ENCODE measurements around the gene CARNS1.

The CARNS1 gene

DNA sequence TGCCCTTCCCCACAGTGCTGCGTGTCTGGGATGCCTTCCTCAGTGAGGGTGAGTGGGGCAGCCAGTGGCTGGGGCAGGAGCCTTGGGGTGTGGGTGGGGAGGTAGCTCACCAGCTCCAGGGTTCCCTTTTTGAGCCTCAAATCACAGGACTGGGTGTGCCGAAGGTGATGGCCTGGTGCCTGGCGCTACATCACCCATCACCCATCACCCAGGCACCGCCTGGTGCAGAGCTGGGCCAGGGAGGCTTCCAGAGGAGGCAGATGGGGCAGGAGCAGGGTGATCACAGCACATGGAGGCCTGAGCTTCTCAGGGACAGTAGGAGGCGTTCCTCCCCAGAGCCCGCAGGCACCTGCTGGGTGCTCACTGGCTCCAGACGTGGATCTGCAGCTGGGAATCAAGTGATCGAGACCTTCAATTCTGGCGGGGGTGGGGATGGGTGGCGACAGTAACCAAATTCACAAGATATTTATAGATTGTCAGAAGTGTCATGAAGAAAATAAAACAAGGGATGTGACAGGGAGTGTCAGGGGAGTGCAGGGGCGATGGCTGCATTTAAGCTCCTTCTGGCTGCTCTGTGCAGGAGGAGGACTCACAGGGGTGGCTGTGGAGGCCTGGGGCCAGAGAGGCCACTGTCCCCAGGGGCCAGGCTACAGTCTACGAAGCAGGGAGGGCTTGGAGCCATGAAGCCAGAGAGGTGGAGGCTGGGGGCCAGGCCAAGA is 8.3 kb upstream of the CARNS1 start:
- Histone ChIP-seq H3K27ac (no peak overlapping the region), H3K4me3 (no peak overlapping the region)
- TF ChIP-seq, protein P1, sequence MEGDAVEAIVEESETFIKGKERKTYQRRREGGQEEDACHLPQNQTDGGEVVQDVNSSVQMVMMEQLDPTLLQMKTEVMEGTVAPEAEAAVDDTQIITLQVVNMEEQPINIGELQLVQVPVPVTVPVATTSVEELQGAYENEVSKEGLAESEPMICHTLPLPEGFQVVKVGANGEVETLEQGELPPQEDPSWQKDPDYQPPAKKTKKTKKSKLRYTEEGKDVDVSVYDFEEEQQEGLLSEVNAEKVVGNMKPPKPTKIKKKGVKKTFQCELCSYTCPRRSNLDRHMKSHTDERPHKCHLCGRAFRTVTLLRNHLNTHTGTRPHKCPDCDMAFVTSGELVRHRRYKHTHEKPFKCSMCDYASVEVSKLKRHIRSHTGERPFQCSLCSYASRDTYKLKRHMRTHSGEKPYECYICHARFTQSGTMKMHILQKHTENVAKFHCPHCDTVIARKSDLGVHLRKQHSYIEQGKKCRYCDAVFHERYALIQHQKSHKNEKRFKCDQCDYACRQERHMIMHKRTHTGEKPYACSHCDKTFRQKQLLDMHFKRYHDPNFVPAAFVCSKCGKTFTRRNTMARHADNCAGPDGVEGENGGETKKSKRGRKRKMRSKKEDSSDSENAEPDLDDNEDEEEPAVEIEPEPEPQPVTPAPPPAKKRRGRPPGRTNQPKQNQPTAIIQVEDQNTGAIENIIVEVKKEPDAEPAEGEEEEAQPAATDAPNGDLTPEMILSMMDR (IDR thresholded peaks at IDR 0.05): no peak
- no peak for DNase-seq (ENCODE audit: low spot score)

DNA sequence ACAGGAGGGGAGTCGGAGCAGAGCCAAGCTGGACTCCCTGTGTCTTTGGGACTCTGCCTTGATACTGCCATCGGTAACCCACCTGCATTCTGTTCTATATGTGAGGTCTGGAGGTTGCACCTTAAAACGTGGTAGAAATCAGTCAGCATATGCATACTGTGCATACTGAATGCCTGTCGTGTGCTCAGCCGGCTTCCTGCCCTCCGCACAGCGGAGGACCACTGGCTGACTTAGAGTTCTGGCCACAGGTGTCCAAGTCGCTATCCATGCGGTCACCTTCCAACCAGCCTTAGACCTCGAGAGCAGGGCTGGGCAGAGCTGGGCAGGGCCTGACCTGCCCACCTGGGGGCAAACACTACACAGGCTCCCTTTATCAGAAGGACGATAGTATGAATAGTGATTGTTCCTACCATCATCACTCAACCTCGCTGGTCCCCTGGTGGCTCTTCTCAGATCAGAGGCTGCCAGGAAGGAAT is 7.8 kb upstream of the CARNS1 start:
- no peak overlapping the region for H3K4me3 ChIP-seq
- DNase-seq (ENCODE audit: low spot score): no peak
- no peak overlapping the region for H3K27ac ChIP-seq
- TF ChIP-seq, protein P1 (IDR thresholded peaks at IDR 0.05): no peak

- DNase-seq (ENCODE audit: low spot score): no peak
- Histone ChIP-seq H3K4me3 (no peak overlapping the region), H3K27ac (no peak overlapping the region)
- TF ChIP-seq, protein P1 (IDR thresholded peaks at IDR 0.05): no peak
These were observed 6.9 kb upstream of the CARNS1 start for GRCh38 chr11:67408437-67409200.

GRCh38 chr11:67409261-67409666 is 6.2 kb upstream of the CARNS1 start:
- no peak for DNase-seq (ENCODE audit: low spot score)
- Histone ChIP-seq H3K27ac (no peak overlapping the region), H3K4me3 (no peak overlapping the region)
- TF ChIP-seq, protein P1 (IDR thresholded peaks at IDR 0.05): no peak

DNA sequence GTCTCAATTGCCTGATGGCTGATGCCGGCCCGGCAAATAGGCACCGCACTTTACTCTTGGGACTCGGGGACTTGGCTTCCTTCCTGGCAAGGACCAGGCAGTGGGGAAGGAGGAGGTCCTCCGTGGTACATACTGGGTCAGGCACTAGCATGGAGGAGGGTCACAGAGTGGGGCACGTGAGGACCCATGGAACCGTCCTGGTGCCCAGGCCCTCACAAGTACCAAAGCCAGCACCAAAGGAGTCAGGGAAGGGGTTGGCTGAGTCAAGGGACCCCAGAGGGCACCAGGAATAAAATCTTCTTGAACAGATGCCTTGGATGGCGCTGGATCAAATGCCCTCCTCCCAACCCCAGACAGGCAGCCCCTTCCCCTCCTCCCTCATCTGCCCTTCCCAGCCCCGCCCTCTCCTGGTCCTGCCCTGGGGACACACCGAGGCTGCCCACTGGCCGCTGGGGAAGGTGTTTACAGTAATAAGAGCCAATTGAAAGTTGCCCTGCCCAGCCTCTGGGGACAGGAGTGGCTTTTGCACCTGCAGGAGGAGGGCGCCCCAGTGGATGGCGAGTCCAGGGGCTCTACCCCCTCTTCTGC is 5.6 kb upstream of the CARNS1 start:
- no peak for DNase-seq (ENCODE audit: low spot score)
- TF ChIP-seq, protein P1 (IDR thresholded peaks at IDR 0.05): no peak

DNA sequence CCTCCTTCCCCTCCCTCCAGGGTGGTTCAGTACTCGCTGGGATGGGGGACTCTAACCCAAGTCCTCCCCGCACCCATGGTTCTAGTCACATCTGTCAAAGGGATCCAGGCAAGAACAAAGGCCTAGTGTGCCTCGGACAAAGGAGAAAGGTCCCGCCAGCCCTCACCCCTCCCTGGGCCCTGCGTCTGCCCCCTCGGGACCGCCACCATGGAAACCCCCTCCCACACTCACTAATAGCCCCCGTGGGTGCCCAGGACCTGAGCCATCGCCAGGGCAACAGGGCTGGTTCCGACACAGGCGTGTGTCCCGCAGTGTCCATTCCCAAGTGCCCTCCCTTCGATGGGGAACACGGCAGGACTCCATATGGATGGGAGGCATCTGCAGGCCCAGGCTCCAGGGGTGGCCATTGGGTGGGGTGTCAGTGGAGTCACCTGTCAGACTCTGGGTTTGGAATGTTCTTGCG is 5.1 kb upstream of the CARNS1 start:
- no peak for DNase-seq (ENCODE audit: low spot score)
- Histone ChIP-seq H3K27ac (no peak overlapping the region), H3K4me3 (no peak overlapping the region)
- TF ChIP-seq, protein P1 (IDR thresholded peaks at IDR 0.05): no peak

More for the DNA sequence above, 5.6 kb upstream of the CARNS1 start:
- H3K27ac ChIP-seq: no peak overlapping the region
- H3K4me3 ChIP-seq: no peak overlapping the region

Data from coronary artery (tissue), 2 donors.